SK-N-SH treated with all-trans-retinoic acid at 6 μM for 48 hours (cell line): ENCODE data around the gene OSGIN1.

Experiments
- ARNTL ChIP-seq: fragments of 450-650 bp; formaldehyde crosslinking; IDR thresholded peaks from 2 replicates; pipeline ENCODE4 v1.5.0; 2020; ENCODE audit warnings: low read depth, mild to moderate bottlenecking, moderate library complexity, borderline replicate concordance
- CREB5 ChIP-seq: fragments of 250-450 bp; sonication (Bioruptor Pico); IDR thresholded peaks from 2 replicates; pipeline ENCODE4 v1.5.1; 2020; ENCODE audit warnings: low read depth, mild to moderate bottlenecking, moderate library complexity
- TOX ChIP-seq: fragments of 250-450 bp; sonication (Bioruptor Pico); IDR thresholded peaks from 2 replicates; pipeline ENCODE4 v1.8.0; 2021; ENCODE audit warnings: mild to moderate bottlenecking, moderate library complexity, borderline replicate concordance
- ZFP3 ChIP-seq: fragments of 250-450 bp; sonication (Bioruptor Pico); IDR thresholded peaks from 2 replicates; pipeline ENCODE4 v1.5.0; 2020; ENCODE audit warnings: mild to moderate bottlenecking, moderate library complexity

- TF ChIP-seq TOX (CRISPR knock-in tag), result no peak
- no peak for TF ChIP-seq ZFP3 (CRISPR knock-in tag)
- no peak for TF ChIP-seq ARNTL (CRISPR knock-in tag)
- TF ChIP-seq CREB5 (CRISPR knock-in tag), result no peak
Measured at GRCh38 chr16:84001726-84002125, 48.7 kb downstream of the OSGIN1 start.
